Esophagus (tissue), 2 donors: Measurements from ENCODE around the gene HYPK. TPM values are rescaled to one million over a fixed set of nuclear protein-coding genes. Genes with fewer than 3 reads are reported as not detected.
"Not testable (repeated sequence)": the region's sequence is repeated elsewhere in the genome, so short reads cannot be mapped to it uniquely, and the experiment has no call there.

ENCODE experiments used
- H3K27ac ChIP-seq, 2 donors: one replicate each; pipeline ENCODE4 v1.5.1; 2013; ENCODE audit warnings: low read depth in 2 of 2, mild to moderate bottlenecking in 2 of 2, inconsistent platforms in 1 of 2, low read length in 1 of 2, moderate library complexity in 1 of 2
- H3K27me3 ChIP-seq, 2 donors: one replicate each; pipeline ENCODE4 v1.6.1; 2013; ENCODE audit warnings: low read length in 2 of 2, control low read depth in 1 of 2, mild to moderate bottlenecking in 1 of 2; ENCODE audit not compliant: insufficient read depth in 2 of 2, control insufficient read depth in 1 of 2
- H3K36me3 ChIP-seq, 2 donors: one replicate each; pipeline ENCODE4 v1.6.1; 2013; ENCODE audit warnings: low read length in 1 of 2; ENCODE audit not compliant: control insufficient read depth in 2 of 2, insufficient read depth in 2 of 2
- H3K4me1 ChIP-seq, 2 donors: one replicate each; pipeline ENCODE4 v1.6.1; 2013; ENCODE audit warnings: low read length in 1 of 2; ENCODE audit not compliant: control insufficient read depth in 2 of 2, insufficient read depth in 2 of 2
- H3K4me3 ChIP-seq, 2 donors: one replicate each; pipeline ENCODE4 v1.5.1; 2013; ENCODE audit warnings: low read length in 2 of 2, mild to moderate bottlenecking in 2 of 2, low read depth in 1 of 2, moderate library complexity in 1 of 2
- H3K9me3 ChIP-seq, 2 donors: one replicate each; pipeline ENCODE4 v1.6.1; 2013; ENCODE audit warnings: mild to moderate bottlenecking in 2 of 2, low read depth in 1 of 2, low read length in 1 of 2, moderate library complexity in 1 of 2; ENCODE audit not compliant: control insufficient read depth in 2 of 2, insufficient read depth in 1 of 2
- WGBS, 2 donors: extraction: QIAGEN DNeasy Blood & Tissue Kit; methylation state at CpG; one replicate each; pipeline ENCODE4 v1.1.7; 2013; 5-methylcytosine and 5-hydroxymethylcytosine counted together
- polyA plus RNA-seq, 2 donors: library from polyadenylated mRNA; stranded (reverse); fragments of 200-250 nt; gene quantifications; one replicate each; pipeline ENCODE4 v1.2.3, GENCODE V29; 2013
- donor health status: healthy with polysubstance abuse.
- donor health status: Bipolar disorder and iron deficiency.

Gene HYPK
- polyA plus RNA-seq, 2 donors, result 5.3 to 25.4 TPM

GRCh38 chr15:43794269-43795037, 5.9 kb upstream of the HYPK start:
- Histone ChIP-seq H3K27ac (peak overlapping the region in 1 of 2 donors; percentile 16), H3K36me3 (peaks cover 7 to 13% of the 10 kb centered on the region in 2 donors), H3K4me1 (peaks cover 4 to 9% of the 10 kb centered on the region in 2 donors), H3K4me3 (no peak overlapping the region), H3K27me3 (no peaks in the 10 kb centered on the region), H3K9me3 (no peaks in the 10 kb centered on the region)
- 75 to 79% methylated on average over 9 of the region's 9 CpGs for WGBS, 2 donors

GRCh38 chr15:43795197-43795596, 5.2 kb upstream of the HYPK start:
- Histone ChIP-seq H3K4me1 (peaks cover 4 to 14% of the 10 kb centered on the region in 2 donors), H3K27me3 (no peaks in the 10 kb centered on the region), H3K36me3 (peaks cover 7 to 13% of the 10 kb centered on the region in 2 donors), H3K9me3 (no peaks in the 10 kb centered on the region), H3K4me3 (no peak overlapping the region), H3K27ac (peak overlapping the region in 1 of 2 donors; percentile 15)
- WGBS, 2 donors, result 86 to 91% methylated on average over 2 of the region's 2 CpGs

GRCh38 chr15:43795997-43796396, 4.4 kb upstream of the HYPK start:
- Histone ChIP-seq H3K9me3 (no peaks in the 10 kb centered on the region), H3K27me3 (no peaks in the 10 kb centered on the region), H3K36me3 (peaks cover 7 to 13% of the 10 kb centered on the region in 2 donors), H3K4me1 (peaks cover 4 to 14% of the 10 kb centered on the region in 2 donors), H3K27ac (no peak overlapping the region), H3K4me3 (no peak overlapping the region)

- peak overlapping the region in 1 of 2 donors; percentile 2 for H3K27ac ChIP-seq
Observed at GRCh38 chr15:43796566-43796965, 3.8 kb upstream of the HYPK start.

GRCh38 chr15:43799209-43799944, 1.0 kb upstream of the HYPK start:
- H3K4me3 ChIP-seq, result no peak overlapping the region
- 84 to 87% methylated on average over 16 of the region's 16 CpGs for WGBS, 2 donors
- peaks cover 7% of the 10 kb centered on the region in 2 donors for H3K36me3 ChIP-seq
- H3K9me3 ChIP-seq, result no peaks in the 10 kb centered on the region
- H3K27me3 ChIP-seq, result no peaks in the 10 kb centered on the region
- peak overlapping the region; percentile 61 to 95 for H3K27ac ChIP-seq
- peaks cover 0 to 10% of the 10 kb centered on the region in 2 donors for H3K4me1 ChIP-seq

More at GRCh38 chr15:43796566-43796965, 3.8 kb upstream of the HYPK start:
- 91% methylated on average over 3 of the region's 3 CpGs for WGBS, 2 donors
- no peak overlapping the region for H3K4me3 ChIP-seq
- H3K9me3 ChIP-seq, result no peaks in the 10 kb centered on the region
- H3K4me1 ChIP-seq, result peaks cover 4 to 14% of the 10 kb centered on the region in 2 donors
- peaks cover 7 to 13% of the 10 kb centered on the region in 2 donors for H3K36me3 ChIP-seq
- H3K27me3 ChIP-seq, result no peaks in the 10 kb centered on the region

- Histone ChIP-seq H3K9me3 (no peaks in the 10 kb centered on the region), H3K27ac (peak within 1 kb of the TSS; percentile 75 to 95), H3K4me1 (peaks cover 0 to 8% of the 10 kb centered on the region in 2 donors), H3K4me3 (peak within 1 kb of the TSS; percentile 74 to 94), H3K36me3 (peaks cover 3 to 10% of the 10 kb centered on the region in 2 donors), H3K27me3 (no peaks in the 10 kb centered on the region)
- 92 to 95% methylated on average over 8 of the region's 8 CpGs for WGBS, 2 donors
Observed at GRCh38 chr15:43799945-43800285, 484 bp upstream of the HYPK start, which contains the start of gene SERINC4. TSS of gene SERINC4 (minus strand) at chr15:43800220. CDS start at chr15:43799986, 234 bp downstream.

GRCh38 chr15:43802676-43803075, 2.3 kb downstream of the HYPK start:
- not testable (repeated sequence) for H3K4me1 ChIP-seq, H3K27ac ChIP-seq, H3K9me3 ChIP-seq, H3K27me3 ChIP-seq, H3K4me3 ChIP-seq, H3K36me3 ChIP-seq
- WGBS, 2 donors, result 97 to 98% methylated on average over 7 of the region's 7 CpGs

GRCh38 chr15:43808435-43808950, 8.1 kb downstream of the HYPK start:
- no peaks in the 10 kb centered on the region for H3K27me3 ChIP-seq
- H3K36me3 ChIP-seq, result peaks cover 17 to 20% of the 10 kb centered on the region in 2 donors
- no peak overlapping the region for H3K27ac ChIP-seq
- no peak overlapping the region for H3K4me3 ChIP-seq
- 86 to 94% methylated on average over 5 of the region's 5 CpGs for WGBS, 2 donors
- H3K9me3 ChIP-seq, result no peaks in the 10 kb centered on the region
- no peaks in the 10 kb centered on the region for H3K4me1 ChIP-seq

- no peak overlapping the region for H3K27ac ChIP-seq
- H3K4me1 ChIP-seq, result no peaks in the 10 kb centered on the region
- no peaks in the 10 kb centered on the region for H3K9me3 ChIP-seq
- WGBS, 2 donors, result 89 to 90% methylated on average over 6 of the region's 6 CpGs
- no peak overlapping the region for H3K4me3 ChIP-seq
- H3K36me3 ChIP-seq, result peaks cover 17 to 20% of the 10 kb centered on the region in 2 donors
- H3K27me3 ChIP-seq, result no peaks in the 10 kb centered on the region
Observed at GRCh38 chr15:43808960-43809678, 8.7 kb downstream of the HYPK start.
